ENCODE results near the gene ZNF396.

ZNF396 gene

GRCh38 chr18:35392375-35392774, 15.2 kb upstream of the ZNF396 start:
- no peak for DNase-seq (ENCODE audit: low read depth)
- TF ChIP-seq, protein P1, sequence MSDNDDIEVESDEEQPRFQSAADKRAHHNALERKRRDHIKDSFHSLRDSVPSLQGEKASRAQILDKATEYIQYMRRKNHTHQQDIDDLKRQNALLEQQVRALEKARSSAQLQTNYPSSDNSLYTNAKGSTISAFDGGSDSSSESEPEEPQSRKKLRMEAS (IDR thresholded peaks at IDR 0.05; ENCODE audit: low read depth, low read length), result no peak
- TF ChIP-seq, protein P2, sequence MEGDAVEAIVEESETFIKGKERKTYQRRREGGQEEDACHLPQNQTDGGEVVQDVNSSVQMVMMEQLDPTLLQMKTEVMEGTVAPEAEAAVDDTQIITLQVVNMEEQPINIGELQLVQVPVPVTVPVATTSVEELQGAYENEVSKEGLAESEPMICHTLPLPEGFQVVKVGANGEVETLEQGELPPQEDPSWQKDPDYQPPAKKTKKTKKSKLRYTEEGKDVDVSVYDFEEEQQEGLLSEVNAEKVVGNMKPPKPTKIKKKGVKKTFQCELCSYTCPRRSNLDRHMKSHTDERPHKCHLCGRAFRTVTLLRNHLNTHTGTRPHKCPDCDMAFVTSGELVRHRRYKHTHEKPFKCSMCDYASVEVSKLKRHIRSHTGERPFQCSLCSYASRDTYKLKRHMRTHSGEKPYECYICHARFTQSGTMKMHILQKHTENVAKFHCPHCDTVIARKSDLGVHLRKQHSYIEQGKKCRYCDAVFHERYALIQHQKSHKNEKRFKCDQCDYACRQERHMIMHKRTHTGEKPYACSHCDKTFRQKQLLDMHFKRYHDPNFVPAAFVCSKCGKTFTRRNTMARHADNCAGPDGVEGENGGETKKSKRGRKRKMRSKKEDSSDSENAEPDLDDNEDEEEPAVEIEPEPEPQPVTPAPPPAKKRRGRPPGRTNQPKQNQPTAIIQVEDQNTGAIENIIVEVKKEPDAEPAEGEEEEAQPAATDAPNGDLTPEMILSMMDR (IDR thresholded peaks at IDR 0.05; ENCODE audit: low read depth, low read length), result no peak
- no peak for TF ChIP-seq MYC (IDR thresholded peaks at IDR 0.05; ENCODE audit: low read depth, low read length)
- no peak for TF ChIP-seq POLR2A (IDR thresholded peaks at IDR 0.05; ENCODE audit: extremely low read depth, insufficient read length)
- no peak overlapping the region for H3K4me3 ChIP-seq (ENCODE audit: low read depth, low read length)

GRCh38 chr18:35390951-35391700, 14.0 kb upstream of the ZNF396 start:
- TF ChIP-seq POLR2A (IDR thresholded peaks at IDR 0.05; ENCODE audit: extremely low read depth, insufficient read length), result no peak
- TF ChIP-seq, protein P1 (IDR thresholded peaks at IDR 0.05; ENCODE audit: low read depth, low read length), result no peak
- TF ChIP-seq, protein P2 (IDR thresholded peaks at IDR 0.05; ENCODE audit: low read depth, low read length), result no peak
- TF ChIP-seq MYC (IDR thresholded peaks at IDR 0.05; ENCODE audit: low read depth, low read length), result no peak
- H3K4me3 ChIP-seq (ENCODE audit: low read depth, low read length), result no peak overlapping the region
- no peak for DNase-seq (ENCODE audit: low read depth)

DNA sequence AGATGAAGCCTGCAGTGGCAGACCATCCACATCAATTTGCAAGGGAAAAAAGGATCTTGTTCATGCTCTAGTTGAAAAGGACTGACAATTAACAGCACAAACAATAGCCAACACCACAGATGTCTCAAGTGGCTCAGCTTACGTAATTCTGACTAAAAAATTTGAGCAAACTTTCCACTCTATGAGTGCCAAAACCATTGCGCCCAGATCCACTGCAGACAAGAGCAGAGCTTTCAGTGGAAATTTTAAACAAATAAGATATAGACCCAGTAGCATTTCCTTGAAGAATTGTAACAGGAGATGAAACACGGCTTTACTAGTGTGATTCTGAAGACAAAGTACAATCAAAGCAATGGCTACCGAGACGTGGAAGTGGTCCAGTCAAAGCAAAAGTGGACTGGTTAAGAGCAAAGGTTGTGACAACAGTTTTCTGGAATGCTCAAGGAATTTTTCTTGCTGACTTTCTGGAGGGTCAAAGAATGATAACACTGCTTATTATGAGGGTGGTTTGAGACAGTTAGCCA, 12.0 kb upstream of the ZNF396 start:
- no peak overlapping the region for H3K4me3 ChIP-seq (ENCODE audit: low read depth, low read length)
- DNase-seq (ENCODE audit: low read depth), result no peak
- TF ChIP-seq, protein P2 (IDR thresholded peaks at IDR 0.05; ENCODE audit: low read depth, low read length), result no peak
- TF ChIP-seq POLR2A (IDR thresholded peaks at IDR 0.05; ENCODE audit: extremely low read depth, insufficient read length) (no peak), MYC (IDR thresholded peaks at IDR 0.05; ENCODE audit: low read depth, low read length) (no peak)
- TF ChIP-seq, protein P1 (IDR thresholded peaks at IDR 0.05; ENCODE audit: low read depth, low read length), result no peak

DNA sequence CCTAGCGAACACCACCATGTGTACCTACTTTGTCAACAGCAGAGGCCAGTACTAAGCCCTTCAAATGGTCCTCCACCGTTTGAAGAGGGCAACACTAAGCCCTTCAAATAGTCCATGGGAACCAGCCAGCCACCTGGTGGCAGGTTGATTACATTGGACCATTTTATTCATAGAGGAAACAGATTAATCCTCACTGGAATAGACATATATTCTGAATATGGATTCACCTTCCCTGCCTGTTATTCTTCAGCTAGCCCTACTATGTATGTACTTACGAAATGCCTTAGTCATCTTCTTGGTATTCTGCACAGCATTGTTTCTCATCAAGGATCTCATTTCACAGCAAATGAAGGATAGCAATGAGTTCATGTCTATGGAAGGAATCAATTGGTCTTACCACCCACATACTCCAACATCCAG, 10.0 kb upstream of the ZNF396 start:
- TF ChIP-seq, protein P2 (IDR thresholded peaks at IDR 0.05; ENCODE audit: low read depth, low read length), result no peak
- TF ChIP-seq MYC (IDR thresholded peaks at IDR 0.05; ENCODE audit: low read depth, low read length) (no peak), POLR2A (IDR thresholded peaks at IDR 0.05; ENCODE audit: extremely low read depth, insufficient read length) (no peak)
- TF ChIP-seq, protein P1 (IDR thresholded peaks at IDR 0.05; ENCODE audit: low read depth, low read length), result no peak
- DNase-seq (ENCODE audit: low read depth), result peak; percentile 19
- H3K4me3 ChIP-seq (ENCODE audit: low read depth, low read length), result no peak overlapping the region

- DNase-seq (ENCODE audit: low read depth), result peak; percentile 81
- TF ChIP-seq, protein P2 (IDR thresholded peaks at IDR 0.05; ENCODE audit: low read depth, low read length), result peak; percentile 81
- TF ChIP-seq, protein P1 (IDR thresholded peaks at IDR 0.05; ENCODE audit: low read depth, low read length), result no peak
- no peak overlapping the region for H3K4me3 ChIP-seq (ENCODE audit: low read depth, low read length)
Observed at GRCh38 chr18:35386600-35387100, 9.5 kb upstream of the ZNF396 start.

Data from NB4 (cell line).